ENCODE results near the gene CNTN5.
A peak's percentile ranks its signal among the peaks of the same experiment; 100 is the strongest.

The CNTN5 gene

GRCh38 chr11:99376463-99376862, 355.7 kb downstream of the CNTN5 start:
- H2AFZ ChIP-seq (ENCODE audit: low read length, unreplicated experiment) = no peak overlapping the region
- H3K4me1 ChIP-seq (ENCODE audit: control insufficient read depth, insufficient read depth, low read length, unreplicated experiment) = peaks cover 4% of the 10 kb centered on the region
- no peaks in the 10 kb centered on the region for H3K27me3 ChIP-seq (ENCODE audit: insufficient read depth, low read length)
- no peaks in the 10 kb centered on the region for H3K79me2 ChIP-seq (ENCODE audit: control insufficient read depth, insufficient read depth, low read length, unreplicated experiment)
- no peak overlapping the region for H3K27ac ChIP-seq (ENCODE audit: low read depth, low read length)
- H3K36me3 ChIP-seq (ENCODE audit: insufficient read depth, low read length) = no peaks in the 10 kb centered on the region
- H3K4me3 ChIP-seq (ENCODE audit: low read depth, low read length) = no peak overlapping the region

GRCh38 chr11:99383648-99384245, 363.0 kb downstream of the CNTN5 start:
- H3K27me3 ChIP-seq (ENCODE audit: insufficient read depth, low read length) = no peaks in the 10 kb centered on the region
- no peaks in the 10 kb centered on the region for H3K79me2 ChIP-seq (ENCODE audit: control insufficient read depth, insufficient read depth, low read length, unreplicated experiment)
- no peak overlapping the region for H3K27ac ChIP-seq (ENCODE audit: low read depth, low read length)
- no peak overlapping the region for H3K4me3 ChIP-seq (ENCODE audit: low read depth, low read length)
- H2AFZ ChIP-seq (ENCODE audit: low read length, unreplicated experiment) = no peak overlapping the region
- H3K4me1 ChIP-seq (ENCODE audit: control insufficient read depth, insufficient read depth, low read length, unreplicated experiment) = no peaks in the 10 kb centered on the region
- no peaks in the 10 kb centered on the region for H3K36me3 ChIP-seq (ENCODE audit: insufficient read depth, low read length)

- Histone ChIP-seq H3K4me3 (ENCODE audit: low read depth, low read length) (no peak overlapping the region), H3K4me1 (ENCODE audit: control insufficient read depth, insufficient read depth, low read length, unreplicated experiment) (no peaks in the 10 kb centered on the region), H3K27ac (ENCODE audit: low read depth, low read length) (no peak overlapping the region), H2AFZ (ENCODE audit: low read length, unreplicated experiment) (peak overlapping the region; percentile 10), H3K36me3 (ENCODE audit: insufficient read depth, low read length) (no peaks in the 10 kb centered on the region), H3K79me2 (ENCODE audit: control insufficient read depth, insufficient read depth, low read length, unreplicated experiment) (no peaks in the 10 kb centered on the region), H3K27me3 (ENCODE audit: insufficient read depth, low read length) (no peaks in the 10 kb centered on the region)
Observed at GRCh38 chr11:99391245-99391644, 370.5 kb downstream of the CNTN5 start.

GRCh38 chr11:99406345-99406744, 385.6 kb downstream of the CNTN5 start:
- no peak overlapping the region for H3K4me3 ChIP-seq (ENCODE audit: low read depth, low read length)
- H3K27me3 ChIP-seq (ENCODE audit: insufficient read depth, low read length) = no peaks in the 10 kb centered on the region
- H3K27ac ChIP-seq (ENCODE audit: low read depth, low read length) = no peak overlapping the region
- H3K4me1 ChIP-seq (ENCODE audit: control insufficient read depth, insufficient read depth, low read length, unreplicated experiment) = no peaks in the 10 kb centered on the region
- no peak overlapping the region for H2AFZ ChIP-seq (ENCODE audit: low read length, unreplicated experiment)
- H3K36me3 ChIP-seq (ENCODE audit: insufficient read depth, low read length) = no peaks in the 10 kb centered on the region
- no peaks in the 10 kb centered on the region for H3K79me2 ChIP-seq (ENCODE audit: control insufficient read depth, insufficient read depth, low read length, unreplicated experiment)

- no peaks in the 10 kb centered on the region for H3K79me2 ChIP-seq (ENCODE audit: control insufficient read depth, insufficient read depth, low read length, unreplicated experiment)
- no peaks in the 10 kb centered on the region for H3K27me3 ChIP-seq (ENCODE audit: insufficient read depth, low read length)
- no peak overlapping the region for H3K27ac ChIP-seq (ENCODE audit: low read depth, low read length)
- H2AFZ ChIP-seq (ENCODE audit: low read length, unreplicated experiment) = no peak overlapping the region
- H3K4me1 ChIP-seq (ENCODE audit: control insufficient read depth, insufficient read depth, low read length, unreplicated experiment) = no peaks in the 10 kb centered on the region
- H3K36me3 ChIP-seq (ENCODE audit: insufficient read depth, low read length) = no peaks in the 10 kb centered on the region
- H3K4me3 ChIP-seq (ENCODE audit: low read depth, low read length) = no peak overlapping the region
Observed at GRCh38 chr11:99410636-99411035, 389.9 kb downstream of the CNTN5 start.

GRCh38 chr11:99418927-99419720, 398.4 kb downstream of the CNTN5 start:
- H3K27me3 ChIP-seq (ENCODE audit: insufficient read depth, low read length) = no peaks in the 10 kb centered on the region
- peaks cover 42% of the 10 kb centered on the region for H3K4me1 ChIP-seq (ENCODE audit: control insufficient read depth, insufficient read depth, low read length, unreplicated experiment)
- H2AFZ ChIP-seq (ENCODE audit: low read length, unreplicated experiment) = peak overlapping the region; percentile 56
- no peak overlapping the region for H3K27ac ChIP-seq (ENCODE audit: low read depth, low read length)
- no peaks in the 10 kb centered on the region for H3K79me2 ChIP-seq (ENCODE audit: control insufficient read depth, insufficient read depth, low read length, unreplicated experiment)
- peak overlapping the region; percentile 29; the same call in 1 of the 2 replicates for H3K4me3 ChIP-seq (ENCODE audit: low read depth, low read length)
- no peaks in the 10 kb centered on the region for H3K36me3 ChIP-seq (ENCODE audit: insufficient read depth, low read length)

GRCh38 chr11:99419991-99420390, 399.2 kb downstream of the CNTN5 start:
- Histone ChIP-seq H3K4me1 (ENCODE audit: control insufficient read depth, insufficient read depth, low read length, unreplicated experiment) (peaks cover 42% of the 10 kb centered on the region), H2AFZ (ENCODE audit: low read length, unreplicated experiment) (peak overlapping the region; percentile 56), H3K27ac (ENCODE audit: low read depth, low read length) (0 out of 2 replicates have a peak overlapping the region, but pooled peaks have one; percentile 4)

GRCh38 chr11:99422581-99423427, 402.1 kb downstream of the CNTN5 start:
- Histone ChIP-seq H3K27ac (ENCODE audit: low read depth, low read length) (no peak overlapping the region), H2AFZ (ENCODE audit: low read length, unreplicated experiment) (peak overlapping the region; percentile 15), H3K36me3 (ENCODE audit: insufficient read depth, low read length) (no peaks in the 10 kb centered on the region), H3K27me3 (ENCODE audit: insufficient read depth, low read length) (no peaks in the 10 kb centered on the region), H3K4me1 (ENCODE audit: control insufficient read depth, insufficient read depth, low read length, unreplicated experiment) (peaks cover 42% of the 10 kb centered on the region), H3K79me2 (ENCODE audit: control insufficient read depth, insufficient read depth, low read length, unreplicated experiment) (no peaks in the 10 kb centered on the region), H3K4me3 (ENCODE audit: low read depth, low read length) (no peak overlapping the region)

More at GRCh38 chr11:99419991-99420390, 399.2 kb downstream of the CNTN5 start:
- Histone ChIP-seq H3K36me3 (ENCODE audit: insufficient read depth, low read length) (no peaks in the 10 kb centered on the region), H3K79me2 (ENCODE audit: control insufficient read depth, insufficient read depth, low read length, unreplicated experiment) (no peaks in the 10 kb centered on the region), H3K4me3 (ENCODE audit: low read depth, low read length) (peak overlapping the region; percentile 53; the same call in 1 of the 2 replicates), H3K27me3 (ENCODE audit: insufficient read depth, low read length) (no peaks in the 10 kb centered on the region)

- Histone ChIP-seq H3K4me3 (ENCODE audit: low read depth, low read length) (no peak overlapping the region), H3K79me2 (ENCODE audit: control insufficient read depth, insufficient read depth, low read length, unreplicated experiment) (no peaks in the 10 kb centered on the region), H3K27me3 (ENCODE audit: insufficient read depth, low read length) (no peaks in the 10 kb centered on the region), H3K27ac (ENCODE audit: low read depth, low read length) (no peak overlapping the region), H2AFZ (ENCODE audit: low read length, unreplicated experiment) (peak overlapping the region; percentile 15), H3K4me1 (ENCODE audit: control insufficient read depth, insufficient read depth, low read length, unreplicated experiment) (peaks cover 39% of the 10 kb centered on the region), H3K36me3 (ENCODE audit: insufficient read depth, low read length) (no peaks in the 10 kb centered on the region)
Observed at GRCh38 chr11:99423428-99423983, 402.8 kb downstream of the CNTN5 start.

- Histone ChIP-seq H3K4me1 (ENCODE audit: control insufficient read depth, insufficient read depth, low read length, unreplicated experiment) (peaks cover 29% of the 10 kb centered on the region), H3K36me3 (ENCODE audit: insufficient read depth, low read length) (no peaks in the 10 kb centered on the region)
Observed at GRCh38 chr11:99424313-99425084, 403.8 kb downstream of the CNTN5 start.

More at GRCh38 chr11:99424313-99425084, 403.8 kb downstream of the CNTN5 start:
- no peaks in the 10 kb centered on the region for H3K27me3 ChIP-seq (ENCODE audit: insufficient read depth, low read length)
- no peak overlapping the region for H2AFZ ChIP-seq (ENCODE audit: low read length, unreplicated experiment)
- H3K4me3 ChIP-seq (ENCODE audit: low read depth, low read length) = no peak overlapping the region
- no peaks in the 10 kb centered on the region for H3K79me2 ChIP-seq (ENCODE audit: control insufficient read depth, insufficient read depth, low read length, unreplicated experiment)
- H3K27ac ChIP-seq (ENCODE audit: low read depth, low read length) = no peak overlapping the region

Measured in ACC112 (cell line).